ENCODE measurements around the gene IKZF1.

DNA sequence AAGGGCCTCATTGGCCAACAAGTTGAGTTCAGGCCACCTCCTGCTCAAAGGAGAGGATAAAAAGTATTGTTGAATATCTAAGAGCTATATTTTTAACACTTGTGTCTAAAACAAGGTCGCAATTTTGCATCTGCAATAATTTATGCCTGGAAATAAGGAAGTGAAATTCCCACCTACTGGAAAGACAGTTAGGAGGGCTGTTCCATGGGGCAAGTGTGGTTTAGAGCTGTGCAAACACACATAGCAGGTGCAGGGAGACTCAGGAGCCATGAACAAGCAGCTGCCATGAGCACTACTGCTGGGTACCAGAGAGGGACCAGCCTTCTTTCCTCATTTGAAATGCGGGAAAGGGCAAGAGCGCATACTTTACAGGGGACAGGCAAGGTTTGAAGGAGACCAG lies 35.5 kb upstream of the IKZF1 start:
- no peak for TF ChIP-seq CTCF (IDR thresholded peaks at IDR 0.05)
- TF ChIP-seq POLR2A (IDR thresholded peaks at IDR 0.05): no peak
- no peak for TF ChIP-seq POLR2AphosphoS5 (IDR thresholded peaks at IDR 0.05; ENCODE audit: insufficient read depth in 1 of 2, low read depth in 1 of 2)
